ENCODE results near the gene FGFR3. TPM values are rescaled to one million over a fixed set of nuclear protein-coding genes. Genes with fewer than 3 reads are reported as not detected.

FGFR3 gene
- total and polyA plus RNA-seq, 9 of the 15 experiments (the other 6 are each of a cell fraction or from before 2014, with no cell fraction given): 1.2 to 60.4 (median 12.7) TPM

DNA sequence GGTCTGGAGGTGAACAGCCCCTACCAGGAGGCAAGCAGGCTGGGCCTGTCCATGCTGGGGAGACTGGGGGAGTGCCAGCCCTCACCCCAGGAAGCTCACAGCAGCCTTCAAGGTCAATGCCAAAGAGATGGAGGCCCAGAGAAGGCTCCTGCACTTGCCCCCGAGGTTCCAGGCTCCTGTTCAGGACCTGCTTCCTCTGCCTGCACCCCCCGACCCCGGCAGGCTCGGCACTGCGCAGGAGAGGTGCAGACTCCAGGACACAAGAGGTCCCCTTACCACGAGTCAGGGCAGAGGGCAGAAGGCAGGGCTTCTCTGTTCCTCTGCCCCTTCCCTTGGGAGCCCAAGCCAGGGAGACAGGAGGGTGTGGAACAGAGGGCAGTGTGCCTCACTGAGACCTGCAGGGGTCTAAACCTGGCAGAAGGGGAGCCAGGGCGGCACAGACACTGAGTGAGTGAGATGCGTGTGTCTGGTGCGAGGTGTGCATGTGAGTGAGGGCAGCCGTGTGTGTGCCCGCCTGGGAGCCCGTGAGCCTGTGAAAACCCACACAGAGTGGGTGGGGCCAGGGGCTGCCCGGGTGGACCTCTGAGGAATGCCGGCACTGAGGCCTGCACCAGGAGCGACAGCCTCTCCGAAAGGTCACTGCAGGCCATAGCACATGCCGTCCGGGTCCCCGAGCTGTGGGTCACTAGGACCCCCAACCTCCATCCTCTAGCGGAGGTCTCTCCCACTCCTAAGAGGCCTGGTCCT is 30.7 kb upstream of the FGFR3 start (continued):
- TF ChIP-seq CAMTA2 (CRISPR knock-in tag; conservative IDR thresholded peaks at IDR 0.05) (no peak), ZNF274 (IDR thresholded peaks at IDR 0.05; ENCODE audit: borderline replicate concordance, low read depth, low read length) (no peak), ZNF444 (CRISPR knock-in tag; IDR thresholded peaks at IDR 0.05) (no peak)

DNA sequence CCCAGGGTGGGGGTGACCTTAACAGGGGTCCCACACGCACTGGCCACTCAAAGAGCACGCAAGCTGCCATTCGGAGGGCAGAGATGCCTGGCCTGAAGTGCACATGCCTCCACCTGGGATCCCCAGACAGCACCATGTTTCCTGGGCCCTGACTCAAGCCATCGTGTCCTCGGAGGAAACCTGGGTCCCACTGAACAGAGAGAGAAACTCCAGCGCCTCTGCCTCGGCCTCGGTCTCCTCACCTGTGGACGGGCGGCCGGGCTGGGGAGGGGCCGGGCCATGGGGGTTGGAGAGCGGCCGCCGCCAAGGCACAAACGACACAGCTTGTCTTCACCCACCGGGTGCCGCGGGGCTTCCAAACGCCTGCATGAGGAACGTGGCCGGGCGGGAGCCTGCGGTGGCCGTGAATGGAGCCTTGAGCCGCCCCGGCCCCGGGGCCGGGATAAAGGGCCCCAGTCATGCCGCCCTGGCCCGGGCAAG is 30.0 kb upstream of the FGFR3 start:
- H3K9me1 ChIP-seq (ENCODE audit: control insufficient read depth, insufficient read depth, low read length): no peaks in the 10 kb centered on the region
- no peaks in the 10 kb centered on the region for H3K79me2 ChIP-seq (ENCODE audit: control insufficient read depth, insufficient read depth, low read length)
- DNase-seq (ENCODE audit: extremely low read depth in 1 of 4, low spot score in 3 of 4) (no peak), ATAC-seq (peak; percentile 1; the same call in 1 of the 3 replicates), FAIRE-seq (no peak)
- no peaks in the 10 kb centered on the region for H3K9me3 ChIP-seq (replicated peaks; ENCODE audit: control insufficient read depth, insufficient read depth, low read depth, low read length)
- H3K27me3 ChIP-seq (ENCODE audit: control insufficient read depth in 2 of 2, insufficient read depth in 2 of 2, low read length in 2 of 2): no peaks in the 10 kb centered on the region
- no peak overlapping the region for H3K4me2 ChIP-seq (ENCODE audit: insufficient read depth, low read length)
- H3K36me3 ChIP-seq (ENCODE audit: control insufficient read depth, insufficient read depth, low read length): no peaks in the 10 kb centered on the region
- no peak overlapping the region for H3K4me3 ChIP-seq
- peak overlapping the region; percentile 70 for H2AFZ ChIP-seq (ENCODE audit: low read depth, low read length)
- POLR2A ChIA-PET: no interaction called here
- intact Hi-C loops (cut with micrococcal nuclease): loop anchor here (1.0 kb wide), 1 partner anchor 47 kb away; no protein-coding TSS in a partner anchor
- H3K9ac ChIP-seq (ENCODE audit: insufficient read depth in 1 of 2, low read depth in 2 of 2, low read length in 2 of 2): peak overlapping the region in 1 of 2 experiments; percentile 84; a peak in 1 of 4 replicates
- 30% methylated on average over 28 of the region's 31 CpGs for WGBS (ENCODE audit: insufficient coverage, low coverage, missing lambda C conversion rate)
- in situ Hi-C loops (cut with MboI): no loop called here
- no TSS peak for BruUV-seq (replicated peaks)
- H3K4me1 ChIP-seq (replicated peaks in 1 of 2; ENCODE audit: control insufficient read depth in 2 of 2, insufficient read depth in 2 of 2, low read length in 2 of 2): peaks cover 1 to 85% of the 10 kb centered on the region in 2 experiments; a peak in 3 of 5 replicates
- H3K27ac ChIP-seq (ENCODE audit: extremely low read depth, low read depth, low read length): no peak overlapping the region
- 0 out of 2 replicates have a peak, but pooled peaks cover 3% of the 10 kb centered on the region for H4K20me1 ChIP-seq (replicated peaks; ENCODE audit: control insufficient read depth, insufficient read depth, low read length)
- CTCF ChIA-PET (ENCODE audit: low intra/inter-chr PET ratio): interaction anchor here (0.8 to 1.0 kb wide), 2 partner anchors 46 to 47 kb away, joined by 3 to 4 read pairs; no protein-coding TSS in a partner anchor
- TF ChIP-seq, protein P1, sequence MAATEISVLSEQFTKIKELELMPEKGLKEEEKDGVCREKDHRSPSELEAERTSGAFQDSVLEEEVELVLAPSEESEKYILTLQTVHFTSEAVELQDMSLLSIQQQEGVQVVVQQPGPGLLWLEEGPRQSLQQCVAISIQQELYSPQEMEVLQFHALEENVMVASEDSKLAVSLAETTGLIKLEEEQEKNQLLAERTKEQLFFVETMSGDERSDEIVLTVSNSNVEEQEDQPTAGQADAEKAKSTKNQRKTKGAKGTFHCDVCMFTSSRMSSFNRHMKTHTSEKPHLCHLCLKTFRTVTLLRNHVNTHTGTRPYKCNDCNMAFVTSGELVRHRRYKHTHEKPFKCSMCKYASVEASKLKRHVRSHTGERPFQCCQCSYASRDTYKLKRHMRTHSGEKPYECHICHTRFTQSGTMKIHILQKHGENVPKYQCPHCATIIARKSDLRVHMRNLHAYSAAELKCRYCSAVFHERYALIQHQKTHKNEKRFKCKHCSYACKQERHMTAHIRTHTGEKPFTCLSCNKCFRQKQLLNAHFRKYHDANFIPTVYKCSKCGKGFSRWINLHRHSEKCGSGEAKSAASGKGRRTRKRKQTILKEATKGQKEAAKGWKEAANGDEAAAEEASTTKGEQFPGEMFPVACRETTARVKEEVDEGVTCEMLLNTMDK (IDR thresholded peaks at IDR 0.05; ENCODE audit: borderline replicate concordance, insufficient read depth, low read depth, low read length, poor library complexity, severe bottlenecking): no peak
- TF ChIP-seq ZFX (CRISPR knock-in tag; IDR thresholded peaks at IDR 0.05) (0 out of 2 replicates have a peak, but pooled peaks have one; percentile 3), BMI1 (IDR thresholded peaks at IDR 0.05; ENCODE audit: low read length) (no peak), RFX5 (IDR thresholded peaks at IDR 0.05; ENCODE audit: low read depth, low read length) (no peak), HMG20B (CRISPR knock-in tag; IDR thresholded peaks at IDR 0.05) (no peak), ZNF830 (CRISPR knock-in tag; IDR thresholded peaks at IDR 0.05) (no peak), NFIC (IDR thresholded peaks at IDR 0.05) (no peak)
- TF ChIP-seq, protein P2, sequence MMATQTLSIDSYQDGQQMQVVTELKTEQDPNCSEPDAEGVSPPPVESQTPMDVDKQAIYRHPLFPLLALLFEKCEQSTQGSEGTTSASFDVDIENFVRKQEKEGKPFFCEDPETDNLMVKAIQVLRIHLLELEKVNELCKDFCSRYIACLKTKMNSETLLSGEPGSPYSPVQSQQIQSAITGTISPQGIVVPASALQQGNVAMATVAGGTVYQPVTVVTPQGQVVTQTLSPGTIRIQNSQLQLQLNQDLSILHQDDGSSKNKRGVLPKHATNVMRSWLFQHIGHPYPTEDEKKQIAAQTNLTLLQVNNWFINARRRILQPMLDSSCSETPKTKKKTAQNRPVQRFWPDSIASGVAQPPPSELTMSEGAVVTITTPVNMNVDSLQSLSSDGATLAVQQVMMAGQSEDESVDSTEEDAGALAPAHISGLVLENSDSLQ (IDR thresholded peaks at IDR 0.05): 0 out of 2 replicates have a peak, but pooled peaks have one; percentile 8
